Midbrain (tissue), 1 donor: ENCODE results near the gene GPC3.

ENCODE experiments used
- DNase-seq: peaks from one replicate; lab custom pipeline; 2025; lab: John Stamatoyannopoulos, UW

The GPC3 gene

DNA sequence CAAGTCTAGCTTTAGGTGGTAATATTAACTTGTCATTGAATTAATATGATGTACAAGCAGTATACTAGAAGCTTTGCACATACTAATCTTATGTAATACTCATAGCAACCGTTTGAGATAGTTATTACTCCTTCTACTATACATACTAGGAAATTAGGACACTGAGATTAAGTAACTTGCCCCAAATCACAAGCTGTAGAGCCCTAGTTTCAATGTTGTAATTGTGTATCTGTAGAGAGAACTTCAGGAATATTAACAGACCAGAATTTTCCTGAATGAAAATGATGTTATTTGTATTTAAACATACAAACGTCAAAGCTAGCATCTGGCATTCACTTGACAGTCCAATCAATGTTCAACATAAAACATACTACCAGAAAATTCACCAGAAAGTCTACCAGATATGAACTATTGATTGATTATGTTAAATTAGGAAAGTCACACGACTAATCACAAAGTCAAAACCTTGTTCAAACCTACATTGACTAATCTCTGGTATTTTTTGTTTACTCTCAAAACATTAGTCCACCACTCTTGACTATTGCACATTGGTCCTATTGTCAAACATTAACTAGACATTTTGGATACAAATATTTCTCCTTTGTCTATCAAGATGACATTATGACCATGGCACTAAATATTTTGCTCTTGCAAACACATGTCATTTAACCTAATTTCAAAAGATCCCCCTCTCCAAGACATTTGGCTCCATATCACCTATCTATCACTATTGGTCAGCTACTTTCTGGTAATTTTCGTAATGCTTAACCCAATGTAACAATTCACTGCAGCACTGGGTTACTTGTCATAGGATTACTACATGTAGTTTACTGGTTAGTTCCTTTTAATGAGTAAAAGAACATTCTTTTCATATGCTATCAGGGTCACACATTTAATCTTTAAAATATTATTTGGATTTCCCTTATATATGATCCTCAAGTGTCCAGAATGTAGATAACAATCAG, 100.7 kb downstream of the GPC3 start:
- DNase-seq: no peak

DNA sequence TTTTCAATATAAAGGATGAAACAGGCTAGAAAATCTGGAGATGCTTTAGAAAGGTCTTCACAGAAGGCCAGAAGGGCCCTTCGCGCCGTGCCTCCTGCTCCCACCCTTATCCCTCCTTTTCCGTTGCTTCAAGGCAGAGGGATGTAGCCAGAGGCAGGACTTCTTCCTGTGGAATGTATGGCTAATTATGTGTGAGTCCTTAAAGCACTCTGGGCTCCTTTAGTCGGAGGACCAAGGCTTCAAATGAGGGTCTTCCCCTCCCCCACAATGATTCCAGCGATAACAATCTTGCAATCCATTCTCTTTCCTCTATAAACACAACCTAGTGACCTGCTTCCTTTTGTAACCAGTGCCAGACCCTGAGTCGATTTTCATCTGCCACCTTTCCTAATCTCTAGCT, 103.5 kb downstream of the GPC3 start:
- DNase-seq: no peak

DNA sequence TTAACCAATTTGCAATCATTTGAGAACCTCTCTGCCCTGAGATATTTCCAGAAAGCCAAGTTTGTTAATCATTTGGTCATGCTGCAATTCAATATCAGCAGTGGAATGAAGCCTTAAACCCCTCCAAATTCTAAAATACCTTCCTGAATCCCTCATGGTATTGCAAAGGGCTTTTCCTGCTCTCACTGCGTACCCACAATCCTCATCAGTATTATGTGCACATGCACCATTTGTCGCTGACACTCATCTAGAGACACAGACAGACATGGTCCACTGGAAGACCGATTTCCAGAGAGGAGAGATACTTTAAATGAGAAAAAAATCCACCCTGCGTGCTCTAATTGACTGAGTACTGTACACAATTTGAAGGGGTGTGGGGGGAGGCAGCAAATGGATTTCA, 104.4 kb downstream of the GPC3 start:
- no peak for DNase-seq

DNA sequence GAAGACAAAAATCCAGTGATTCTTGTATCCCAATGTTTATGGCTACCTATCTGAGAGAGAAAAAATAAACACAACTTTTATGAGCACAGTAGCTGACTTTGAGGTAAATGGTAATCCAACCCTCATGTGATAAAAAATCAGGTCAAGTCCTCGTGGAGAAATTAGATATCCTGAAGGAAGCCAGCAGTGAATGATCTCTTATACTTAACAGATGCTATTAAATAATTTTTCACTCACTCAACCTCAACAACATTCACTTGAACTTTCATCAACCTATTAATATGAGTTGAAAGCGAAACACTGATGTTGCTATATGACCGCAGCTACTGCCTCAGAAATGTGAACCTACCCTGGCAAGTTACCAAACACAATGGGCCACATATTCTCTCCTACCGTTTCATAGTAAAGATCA, 105.4 kb downstream of the GPC3 start:
- DNase-seq: no peak

DNA sequence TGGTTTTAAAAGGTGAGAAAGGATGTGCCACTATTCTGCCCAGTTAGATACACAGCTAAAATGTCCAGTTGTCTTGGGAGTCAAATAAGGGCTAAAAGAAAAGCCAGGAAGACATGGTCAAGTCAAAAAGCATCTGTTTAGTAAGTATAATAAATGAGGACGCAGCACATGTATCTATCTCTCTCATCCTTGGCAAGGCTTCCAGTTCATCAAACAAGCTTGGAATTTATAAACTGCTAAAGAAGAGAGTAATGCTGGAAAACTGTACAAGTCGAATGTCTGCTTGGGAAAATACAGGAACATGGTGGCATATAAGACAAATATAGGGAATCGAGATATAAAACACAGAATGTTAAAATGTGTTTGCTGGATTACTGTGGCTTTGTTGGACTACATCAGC, 106.7 kb downstream of the GPC3 start:
- no peak for DNase-seq

DNA sequence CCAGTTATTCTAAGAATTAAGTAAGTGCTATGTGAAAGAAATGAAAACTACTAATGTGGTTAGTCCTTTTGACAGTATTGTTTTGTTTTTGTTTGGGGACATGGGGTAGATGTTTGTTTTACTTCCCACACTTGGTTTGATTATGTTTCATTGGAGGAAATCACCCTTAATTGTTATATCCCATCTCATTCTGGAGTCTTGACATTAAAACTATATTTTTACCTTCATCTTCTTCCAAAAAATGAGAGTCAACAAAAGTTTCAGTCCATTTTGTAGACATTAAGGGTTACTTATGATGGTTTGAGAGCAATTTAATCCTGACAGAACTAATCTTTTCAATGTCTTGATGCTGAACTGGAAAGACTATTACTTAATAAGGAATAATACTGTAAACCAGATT, 108.7 kb downstream of the GPC3 start:
- DNase-seq: no peak

DNA sequence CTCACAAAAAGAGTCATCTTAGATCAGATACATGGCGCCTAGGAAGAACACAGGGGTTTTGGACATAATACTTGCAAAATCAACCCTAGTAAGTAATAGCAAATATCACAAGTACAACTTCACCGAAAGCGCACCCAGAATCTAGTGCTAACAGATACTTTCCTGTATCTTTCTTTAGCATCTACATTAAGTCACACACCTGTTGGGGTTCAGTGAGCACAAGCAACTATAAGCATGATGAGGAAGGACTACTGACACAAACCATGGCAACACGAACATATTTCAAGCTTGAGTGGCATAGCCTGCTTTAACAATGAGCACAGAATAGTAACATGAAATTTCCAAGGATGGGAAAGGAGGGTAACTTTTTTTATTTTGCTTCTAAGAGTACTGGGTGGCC, 116.1 kb downstream of the GPC3 start:
- no peak for DNase-seq

DNA sequence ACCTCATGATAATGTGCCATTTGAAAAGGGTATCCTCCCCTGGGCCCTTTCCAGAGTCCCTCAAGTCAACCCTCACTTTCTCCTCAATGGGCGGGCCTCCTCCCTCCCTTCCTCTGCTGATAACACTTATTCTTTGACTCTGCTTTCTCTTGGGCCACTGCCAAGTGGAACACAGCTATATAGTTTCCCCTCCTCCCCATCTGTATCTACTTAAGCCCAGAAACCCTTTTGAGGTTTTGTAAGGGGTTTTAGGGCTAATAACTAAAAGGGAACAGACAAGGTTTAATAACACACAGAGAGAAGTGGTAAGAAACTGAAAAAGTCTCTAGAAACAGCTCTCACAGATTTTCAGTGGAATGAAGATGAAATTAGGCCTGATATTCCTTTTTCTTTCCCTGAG, 116.7 kb downstream of the GPC3 start:
- no peak for DNase-seq

DNA sequence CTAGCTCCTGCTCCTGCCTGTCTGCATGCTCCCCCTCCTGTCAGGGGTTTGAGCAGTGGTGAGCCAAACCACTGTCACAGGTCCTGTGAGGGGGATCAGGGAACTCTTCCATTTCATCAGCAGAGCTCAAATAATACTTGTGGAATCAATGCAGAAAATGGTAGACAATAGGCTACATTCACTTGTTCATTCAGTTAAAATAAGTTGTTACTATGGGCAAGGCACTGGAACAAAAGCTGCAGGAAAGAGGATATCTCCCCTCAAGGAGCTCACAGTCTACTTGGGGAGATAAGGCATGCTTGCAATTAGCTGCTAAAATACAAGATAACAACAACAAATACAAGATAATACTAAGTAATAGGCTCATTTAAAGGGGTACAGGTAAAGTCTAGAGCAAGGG, 117.1 kb downstream of the GPC3 start:
- no peak for DNase-seq

DNA sequence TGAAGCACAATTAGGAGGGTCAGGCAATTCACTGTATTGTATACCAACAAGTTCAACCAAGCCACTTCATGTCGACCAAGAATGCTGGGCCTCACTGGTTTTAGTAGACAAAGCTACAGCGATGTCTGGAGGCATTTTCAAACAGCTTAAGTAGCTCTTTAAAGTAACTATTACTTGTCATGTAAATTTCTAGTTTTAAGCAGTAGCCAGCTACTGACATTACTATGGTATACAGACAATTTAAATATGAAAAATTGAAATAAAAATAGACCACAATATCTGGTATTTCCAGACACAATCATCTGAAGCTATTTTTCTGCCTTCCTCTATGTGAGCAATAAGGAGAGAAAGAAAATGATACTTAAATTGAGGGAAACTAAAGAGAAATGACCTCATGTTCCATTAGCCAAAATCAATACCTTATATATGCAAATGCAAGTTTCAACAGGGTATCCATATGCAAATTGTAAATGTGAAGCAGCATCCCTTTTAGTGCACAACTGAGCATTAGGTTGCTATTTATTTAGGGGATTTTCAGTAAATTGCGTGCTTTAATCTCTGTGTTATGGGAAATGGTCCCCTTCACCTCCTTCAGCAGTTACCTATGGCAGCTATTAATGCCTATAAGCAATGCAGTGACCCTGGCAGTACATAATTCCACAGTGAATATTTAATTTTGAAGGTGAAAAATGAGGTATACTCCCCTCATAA, 119.5 kb downstream of the GPC3 start:
- no peak for DNase-seq

DNA sequence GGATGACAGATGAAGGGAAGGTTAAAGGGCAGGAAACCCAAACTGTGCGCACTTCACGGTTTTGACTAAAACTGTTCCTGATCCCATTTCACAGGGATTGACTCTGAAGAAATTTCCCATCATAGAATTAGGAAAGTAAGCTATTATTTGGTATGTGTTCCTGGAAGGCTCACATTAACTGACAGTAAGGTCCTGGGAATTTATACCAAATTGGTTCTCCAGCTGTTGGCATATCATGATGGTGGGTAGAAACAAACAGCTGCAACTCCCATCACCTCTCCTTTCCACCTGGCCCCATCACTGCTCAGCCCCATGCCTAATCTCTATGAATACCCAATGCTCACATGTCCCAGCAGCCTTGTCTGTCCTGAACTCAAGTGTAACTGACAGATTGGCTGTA, 121.2 kb downstream of the GPC3 start:
- no peak for DNase-seq

DNA sequence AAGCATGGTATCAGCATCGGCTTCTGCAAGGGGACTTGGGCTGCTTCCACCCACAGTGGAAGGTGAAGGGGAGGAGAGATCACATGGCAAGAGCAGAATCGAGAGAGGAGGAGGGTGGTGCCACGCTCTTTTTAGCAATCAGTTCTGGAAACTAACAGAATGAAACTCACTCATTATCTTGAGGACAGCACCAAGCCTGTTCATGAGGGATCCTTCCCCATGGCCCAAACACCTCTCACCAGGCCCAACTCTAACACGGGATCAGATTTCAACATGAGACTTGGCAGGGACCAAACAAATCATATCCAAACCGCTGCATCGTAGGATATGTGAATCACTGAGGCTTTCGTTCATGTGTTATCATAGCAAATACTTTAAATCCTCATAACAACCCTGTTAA, 125.5 kb downstream of the GPC3 start:
- no peak for DNase-seq

DNA sequence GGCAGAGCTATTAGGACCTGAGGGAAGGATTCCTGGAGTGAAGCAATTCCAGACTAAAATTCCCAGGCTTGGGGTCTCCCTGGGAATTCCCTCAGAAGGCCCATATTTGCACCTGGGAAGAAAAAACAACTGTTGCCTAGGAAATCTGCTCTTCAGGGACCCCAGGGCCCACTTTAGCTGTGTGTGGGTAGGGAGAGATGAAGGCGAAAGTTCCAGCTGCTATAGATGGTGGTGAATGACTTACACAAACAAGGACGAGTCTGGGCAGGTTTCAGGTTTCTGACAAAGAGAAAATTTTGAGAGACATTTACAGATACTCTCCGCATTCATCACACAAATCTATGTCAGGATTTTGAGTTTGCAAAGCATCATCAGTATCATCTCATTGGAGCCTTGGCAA, 126.1 kb downstream of the GPC3 start:
- DNase-seq: no peak

DNA sequence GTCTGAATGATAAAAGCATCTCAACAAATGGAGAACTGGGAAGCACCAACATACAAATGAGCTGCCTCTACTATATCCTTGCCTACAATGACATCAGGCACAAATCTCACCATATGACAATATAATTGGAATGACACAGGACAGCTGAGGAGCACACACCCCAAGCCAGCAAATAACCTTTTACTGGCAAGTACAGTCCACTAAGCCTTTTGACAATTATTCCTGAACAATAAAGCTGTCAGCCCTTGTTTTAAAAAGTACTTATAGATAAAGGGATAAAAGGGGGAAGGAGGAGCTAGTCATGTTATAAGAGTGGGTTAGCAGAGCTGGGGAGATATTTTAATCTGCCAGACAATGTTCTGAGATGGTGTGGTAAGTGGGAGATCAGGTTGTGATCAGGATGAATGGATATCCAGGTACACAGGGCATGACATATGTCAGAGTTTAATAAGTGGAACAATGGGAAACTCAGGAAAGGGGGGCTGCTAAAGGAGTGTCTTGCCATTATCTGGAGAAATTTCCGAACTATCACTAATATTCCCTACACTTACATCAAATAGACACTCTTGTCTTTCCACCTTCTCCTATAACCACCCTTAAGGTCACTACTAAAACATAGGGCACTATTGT, 127.6 kb downstream of the GPC3 start:
- DNase-seq: no peak

DNA sequence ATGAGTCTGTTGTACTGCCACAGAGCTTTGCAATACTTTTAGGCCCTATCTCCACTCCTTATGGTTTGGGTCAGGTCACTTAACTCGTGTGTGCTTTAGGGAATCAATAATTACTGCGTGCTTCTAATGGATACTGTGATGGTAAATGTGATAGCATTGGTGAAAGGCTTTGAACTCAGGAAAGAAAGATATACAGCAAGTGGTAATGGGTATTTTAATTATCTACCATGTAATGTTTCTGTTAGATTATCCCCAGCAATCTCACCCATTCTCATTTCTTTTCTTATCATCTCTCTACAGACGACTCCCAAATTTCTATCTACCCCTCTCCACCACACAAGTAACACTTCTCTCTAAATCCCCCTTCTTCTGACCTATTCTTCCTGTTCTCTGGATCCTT, 128.6 kb downstream of the GPC3 start:
- no peak for DNase-seq

DNA sequence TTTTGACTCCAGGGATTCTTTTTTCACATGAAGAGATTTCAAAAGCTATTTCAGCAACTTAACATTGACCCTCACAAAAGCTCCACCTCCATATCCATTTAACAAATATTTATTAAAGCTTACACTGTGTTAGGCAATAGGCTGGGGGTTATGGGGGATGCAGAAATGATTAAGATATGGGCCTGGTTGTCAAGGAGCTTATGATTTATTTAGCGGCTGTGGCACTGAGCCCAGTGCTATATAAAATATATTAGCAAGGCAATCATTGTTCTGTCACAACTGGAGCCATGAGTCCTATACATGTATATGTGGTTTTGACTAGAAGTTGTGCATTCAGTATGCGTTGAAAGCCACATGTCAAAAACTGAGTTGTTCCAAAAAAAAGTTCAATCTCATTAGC, 131.1 kb downstream of the GPC3 start:
- no peak for DNase-seq

DNA sequence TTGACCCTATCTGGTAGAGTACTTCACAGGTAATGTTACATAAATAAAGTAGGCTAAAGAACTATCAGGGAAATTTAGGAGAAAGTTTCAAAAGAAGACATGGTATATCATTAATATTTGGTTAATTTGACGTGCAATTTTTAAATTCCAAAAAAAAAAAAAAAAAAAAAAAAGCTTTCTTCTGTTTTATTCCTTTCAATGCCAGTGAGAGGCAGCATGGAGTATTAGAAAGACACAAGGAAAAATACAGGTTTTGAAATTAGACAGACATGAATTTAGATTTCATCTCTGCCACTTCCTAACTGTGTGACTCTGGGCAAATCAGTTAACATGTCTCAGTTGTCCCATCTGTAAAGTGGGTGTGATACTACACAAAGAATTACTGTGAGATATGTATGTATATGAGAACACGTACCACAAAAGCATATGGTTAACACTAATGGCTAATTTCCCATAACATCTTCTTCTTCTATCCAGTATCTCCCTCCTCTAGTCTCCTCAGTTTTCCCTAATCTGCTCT, 132.5 kb downstream of the GPC3 start:
- DNase-seq: no peak

DNA sequence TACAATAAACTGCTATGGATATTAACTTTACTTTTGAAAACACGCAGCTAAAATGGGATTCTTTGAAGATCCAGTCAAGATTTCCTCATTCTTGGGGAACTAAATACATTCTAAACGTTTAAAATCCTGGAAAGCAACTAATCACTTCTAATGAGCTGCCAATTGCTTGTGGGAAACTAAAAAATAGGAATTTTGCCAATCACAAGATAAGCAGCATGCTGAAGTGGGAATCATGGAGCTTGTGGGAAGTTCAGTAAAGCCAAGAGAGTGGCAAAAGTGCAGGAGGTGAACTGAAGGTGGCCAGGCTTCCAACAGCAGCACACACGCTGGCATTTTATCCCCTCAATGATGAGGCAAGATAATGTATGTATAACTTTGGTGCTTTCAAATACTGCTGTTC, 133.0 kb downstream of the GPC3 start:
- no peak for DNase-seq

DNA sequence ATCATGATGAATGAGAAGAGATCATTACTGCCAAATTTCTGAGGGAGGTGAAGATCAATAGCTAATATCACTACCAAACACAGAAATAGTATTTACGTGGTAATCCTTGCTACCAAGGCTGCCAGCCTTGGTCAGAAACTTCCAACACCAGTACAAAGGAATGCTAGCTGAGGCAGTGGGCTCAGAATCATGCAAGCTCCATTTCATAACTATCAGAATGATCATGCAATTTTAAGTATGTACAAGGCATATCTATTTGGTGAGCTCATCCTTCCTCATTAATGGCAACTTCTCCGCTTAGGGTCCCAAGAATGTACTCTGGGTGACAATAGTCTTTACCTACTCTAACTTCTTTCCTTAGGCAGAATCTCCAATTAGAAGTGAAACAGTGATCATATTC, 135.0 kb downstream of the GPC3 start:
- DNase-seq: no peak

DNA sequence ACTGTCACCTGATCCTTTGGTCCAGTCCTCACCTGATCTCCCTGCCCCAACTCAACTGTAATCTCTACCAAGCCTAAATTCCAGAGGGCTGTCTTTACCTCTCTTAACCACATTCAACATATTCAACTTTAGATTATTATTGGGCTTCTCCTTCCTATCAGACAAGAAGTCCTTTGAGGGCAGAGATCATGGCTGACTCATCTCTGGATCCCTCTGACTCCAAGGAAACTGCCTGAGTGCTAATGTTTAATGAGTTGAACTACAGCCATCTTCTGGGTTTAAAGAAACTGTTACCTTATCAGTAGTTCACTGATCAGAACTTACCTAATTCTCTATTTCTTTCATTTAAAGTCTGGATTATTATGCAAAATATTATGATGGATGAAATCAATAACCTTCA, 135.7 kb downstream of the GPC3 start:
- no peak for DNase-seq

DNA sequence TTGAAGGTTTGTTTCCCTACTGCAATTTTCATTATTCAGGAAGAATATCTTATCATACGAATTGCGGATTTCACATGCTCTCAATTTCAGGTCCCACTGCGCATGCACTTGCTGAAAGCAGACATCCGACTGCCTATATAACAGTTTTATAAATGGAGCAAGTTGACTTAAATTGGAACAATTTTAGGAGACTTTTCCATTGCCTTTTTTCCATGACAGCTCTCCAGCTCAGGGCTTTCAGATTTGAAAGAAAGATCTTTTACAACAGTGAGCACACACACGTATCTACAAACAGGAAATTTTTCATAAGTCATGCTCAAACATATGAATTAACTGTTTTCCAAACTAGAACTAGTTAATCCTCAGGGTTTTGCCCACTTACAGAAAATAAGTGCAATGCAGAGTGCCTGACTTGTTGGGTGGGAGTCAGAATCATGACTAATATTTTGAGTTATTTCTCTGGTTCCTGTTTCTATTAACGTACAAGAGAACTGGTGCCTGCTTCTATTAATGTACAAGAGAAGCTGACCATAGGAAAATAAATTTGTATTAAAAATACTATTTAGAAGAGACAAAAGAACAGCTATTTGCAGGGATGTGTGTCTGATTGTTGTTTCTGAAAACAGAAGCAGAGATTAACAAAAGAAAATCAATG, 137.9 kb downstream of the GPC3 start:
- DNase-seq: no peak

DNA sequence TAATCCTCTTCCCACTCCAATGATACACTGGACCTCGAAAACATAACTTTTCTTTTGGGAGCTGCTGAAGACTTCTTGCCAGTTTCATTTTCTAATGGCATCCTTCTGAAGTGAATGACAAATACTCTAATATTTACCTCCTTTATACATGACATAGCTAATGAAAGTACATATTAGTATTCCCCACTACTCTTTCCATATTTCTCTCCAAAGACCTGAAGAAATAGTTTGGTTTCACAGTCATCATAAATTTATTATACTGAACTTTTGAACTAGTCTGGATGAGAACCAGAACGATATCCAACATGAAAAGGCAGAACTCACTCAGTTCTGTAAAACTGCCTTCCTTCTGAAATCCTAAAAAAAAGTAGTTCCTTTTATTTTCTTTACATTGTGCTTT, 139.1 kb downstream of the GPC3 start:
- DNase-seq: no peak
